HepG2 (cell line): Measurements from ENCODE around the gene HKDC1. TPM values are rescaled to one million over a fixed set of nuclear protein-coding genes. Genes with fewer than 3 reads are reported as not detected.

ENCODE experiments used
- ASH2L ChIP-seq: fragments of 300-600, 200-600 bp; sonication (generic); IDR thresholded peaks from 2 replicates; pipeline ENCODE4 v1.7.0; 2017; ENCODE audit warnings: low read depth, mild to moderate bottlenecking, moderate library complexity, mixed read lengths, low read length; ENCODE audit not compliant: insufficient read length
- CENPX ChIP-seq: sonication (generic); formaldehyde crosslinking; IDR thresholded peaks from 2 replicates; pipeline ENCODE4 v1.9.0; 2021; ENCODE audit warnings: mild to moderate bottlenecking, missing genetic modification reagents, moderate library complexity
- CREBL2 ChIP-seq: sonication (generic); formaldehyde crosslinking; IDR thresholded peaks from 2 replicates; pipeline ENCODE4 v1.8.1; 2023; ENCODE audit warnings: missing genetic modification reagents, mild to moderate bottlenecking, borderline replicate concordance
- ETV5 ChIP-seq: IDR thresholded peaks from 2 replicates; pipeline ENCODE4 v1.6.1; 2018; ENCODE audit warnings: missing biosample characterization, missing genetic modification reagents, inconsistent platforms, borderline replicate concordance
- IRX3 ChIP-seq: sonication (generic); formaldehyde crosslinking; IDR thresholded peaks from 2 replicates; pipeline ENCODE4 v1.8.1; 2023; ENCODE audit warnings: mild to moderate bottlenecking, low read depth, missing genetic modification reagents, borderline replicate concordance
- ISX ChIP-seq: sonication (generic); formaldehyde crosslinking; conservative IDR thresholded peaks from 2 replicates; pipeline ENCODE4 v1.5.0; 2020; ENCODE audit warnings: missing genetic modification reagents
- MBD4 ChIP-seq: IDR thresholded peaks from 2 replicates; pipeline ENCODE4 v1.6.1; 2012; ENCODE audit warnings: low read length, inconsistent platforms, borderline replicate concordance
- PLRG1 ChIP-seq: fragments of 450-650 bp; conservative IDR thresholded peaks from 2 replicates; pipeline ENCODE4 v1.6.1; 2016
- PPARG ChIP-seq: conservative IDR thresholded peaks from 2 replicates; pipeline ENCODE4 v1.6.1; 2016; ENCODE audit warnings: missing biosample characterization, missing genetic modification reagents
- RARA ChIP-seq: IDR thresholded peaks from 2 replicates; pipeline ENCODE4 v1.6.1; 2016; ENCODE audit warnings: missing genetic modification reagents, missing compliant biosample characterization
- RXRB ChIP-seq: IDR thresholded peaks from 2 replicates; pipeline ENCODE4 v1.6.1; 2016; ENCODE audit warnings: borderline replicate concordance, missing genetic modification reagents, missing compliant biosample characterization
- SYNCRIP ChIP-seq: fragments of 200-400 bp; formaldehyde crosslinking; IDR thresholded peaks from 2 replicates; pipeline ENCODE4 v1.6.1; 2018; ENCODE audit warnings: mild to moderate bottlenecking, low read depth, low read length; ENCODE audit not compliant: insufficient read depth
- ZMAT5 ChIP-seq: sonication (generic); formaldehyde crosslinking; IDR thresholded peaks from 2 replicates; pipeline ENCODE4 v1.5.0; 2020; ENCODE audit warnings: mild to moderate bottlenecking, low read depth, missing genetic modification reagents, borderline replicate concordance
- ZNF207 ChIP-seq: fragments of 450-650 bp; IDR thresholded peaks from 2 replicates; pipeline ENCODE4 v1.6.1; 2016; ENCODE audit warnings: antibody characterized with exemption, borderline replicate concordance
- ZNF3 ChIP-seq: IDR thresholded peaks from 2 replicates; pipeline ENCODE4 v1.7.0; 2017; ENCODE audit warnings: inconsistent platforms
- ZNF552 ChIP-seq: sonication (generic); formaldehyde crosslinking; IDR thresholded peaks from 2 replicates; pipeline ENCODE4 v1.9.0; 2022; ENCODE audit warnings: missing genetic modification reagents, mild to moderate bottlenecking, borderline replicate concordance
- polyA plus RNA-seq, 8 experiments: library from polyadenylated mRNA; depleted of rRNA in 3 of 8; stranded (reverse) in 7 of 8; unstranded in 1 of 8; fragments of >200 nt; fragmentation: Illumina TruSeq in 4 of 8; extraction: Trizol in 4 of 8; gene quantifications; 2 replicates each; pipeline versions ENCODE4 v1.2.1 to v1.2.3, GENCODE V29; 2011 to 2016; ENCODE audit warnings: low read depth in 4 of 8, missing spikeins in 1 of 8, mixed read lengths in 1 of 8; ENCODE audit not compliant: insufficient read depth in 1 of 8
- total RNA-seq, 5 experiments: library from RNA; depleted of rRNA; stranded (reverse); fragments of >200 nt; fragmentation: Illumina TruSeq; extraction: Trizol; gene quantifications; 2 replicates each; pipeline ENCODE4 v1.2.3, GENCODE V29; 2016; ENCODE audit warnings: low read depth in 1 of 5
- TF ChIP-seq, protein P1 (sequence below): IDR thresholded peaks from 2 replicates; pipeline ENCODE4 v1.6.1; 2016; ENCODE audit warnings: mild to moderate bottlenecking, missing biosample characterization, missing genetic modification reagents
- TF ChIP-seq, protein P2 (sequence below): sonication (generic); formaldehyde crosslinking; IDR thresholded peaks from 2 replicates; pipeline ENCODE4 v1.4.0; 2020; ENCODE audit warnings: missing genetic modification reagents, mild to moderate bottlenecking, borderline replicate concordance
- TF ChIP-seq, protein P3 (sequence below): sonication (generic); formaldehyde crosslinking; IDR thresholded peaks from one replicate; pipeline ENCODE4 v1.5.1; 2020; ENCODE audit warnings: mild to moderate bottlenecking, missing genetic modification reagents; ENCODE audit errors: not compliant biosample characterization

Gene HKDC1
- total and polyA plus RNA-seq, 2 of the 13 experiments (the other 11 are each of a cell fraction or from before 2014, with no cell fraction given) = 8.1 to 12.4 TPM

DNA sequence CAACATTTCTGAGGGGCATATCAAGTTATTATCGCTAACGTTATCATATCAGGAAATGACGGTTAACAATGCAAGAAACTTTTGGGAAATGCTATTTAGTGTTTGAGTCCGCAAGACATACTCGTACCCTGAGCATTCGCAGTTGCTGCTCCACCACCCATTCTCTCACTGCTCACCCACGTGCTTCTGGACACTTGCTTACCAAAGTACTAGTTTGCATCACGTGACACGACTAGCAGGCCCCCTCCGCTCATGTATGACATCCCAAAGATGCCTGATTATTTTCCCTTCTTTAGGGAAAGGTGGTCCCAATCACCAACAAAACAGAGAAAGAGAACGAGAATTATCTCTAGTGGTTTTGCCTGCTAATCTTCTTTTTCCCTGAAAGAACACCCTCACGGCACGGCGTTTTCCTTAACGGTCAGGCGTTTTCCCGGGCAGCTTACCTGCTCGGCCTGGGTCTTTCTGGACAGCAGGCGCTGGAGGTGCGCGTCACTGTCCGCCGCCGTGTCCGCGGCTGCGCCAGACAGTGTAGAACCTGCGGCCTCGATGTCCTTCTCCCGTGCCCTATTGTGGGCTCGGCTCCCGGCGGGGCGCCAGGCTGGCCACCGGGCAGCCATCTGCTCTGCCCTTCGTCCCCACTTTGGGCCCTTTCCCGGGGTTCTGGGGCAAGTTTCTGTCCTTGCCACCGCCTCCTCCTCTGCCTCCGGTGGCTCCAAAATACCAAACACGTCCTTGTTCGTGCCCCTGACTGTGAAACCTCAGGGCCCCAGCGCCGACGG is 40.2 kb upstream of the HKDC1 start, which contains the start of gene SUPV3L1 (continued):
- 0 out of 2 replicates have a peak, but pooled peaks have one; percentile 13 for TF ChIP-seq ETV5
- no peak for TF ChIP-seq ZNF3 (CRISPR knock-in tag)
- TF ChIP-seq PLRG1 = no peak
- TF ChIP-seq CREBL2 (CRISPR knock-in tag) = no peak; the same call in 1 of the 2 replicates
- TF ChIP-seq ZNF552 (CRISPR knock-in tag) = no peak
- peak; percentile 97 for TF ChIP-seq ASH2L
- TF ChIP-seq PPARG (CRISPR knock-in tag) = 0 out of 2 replicates have a peak, but pooled peaks have one; percentile 8
- TF ChIP-seq ZNF207 = 0 out of 2 replicates have a peak, but pooled peaks have one; percentile 73
- TF ChIP-seq ISX = 0 out of 2 replicates have a peak, but pooled peaks have one; percentile 71
- no peak for TF ChIP-seq SYNCRIP
- no peak for TF ChIP-seq MBD4
- TF ChIP-seq, protein P1, sequence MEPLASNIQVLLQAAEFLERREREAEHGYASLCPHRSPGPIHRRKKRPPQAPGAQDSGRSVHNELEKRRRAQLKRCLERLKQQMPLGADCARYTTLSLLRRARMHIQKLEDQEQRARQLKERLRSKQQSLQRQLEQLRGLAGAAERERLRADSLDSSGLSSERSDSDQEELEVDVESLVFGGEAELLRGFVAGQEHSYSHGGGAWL (CRISPR knock-in tag) = peak; percentile 76
- TF ChIP-seq, protein P2, sequence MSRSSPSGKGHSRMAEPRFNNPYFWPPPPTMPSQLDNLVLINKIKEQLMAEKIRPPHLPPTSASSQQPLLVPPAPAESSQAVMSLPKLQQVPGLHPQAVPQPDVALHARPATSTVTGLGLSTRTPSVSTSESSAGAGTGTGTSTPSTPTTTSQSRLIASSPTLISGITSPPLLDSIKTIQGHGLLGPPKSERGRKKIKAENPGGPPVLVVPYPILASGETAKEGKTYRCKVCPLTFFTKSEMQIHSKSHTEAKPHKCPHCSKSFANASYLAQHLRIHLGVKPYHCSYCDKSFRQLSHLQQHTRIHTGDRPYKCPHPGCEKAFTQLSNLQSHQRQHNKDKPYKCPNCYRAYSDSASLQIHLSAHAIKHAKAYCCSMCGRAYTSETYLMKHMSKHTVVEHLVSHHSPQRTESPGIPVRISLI (CRISPR knock-in tag) = no peak
- no peak for TF ChIP-seq RXRB (CRISPR knock-in tag)
- TF ChIP-seq, protein P3, sequence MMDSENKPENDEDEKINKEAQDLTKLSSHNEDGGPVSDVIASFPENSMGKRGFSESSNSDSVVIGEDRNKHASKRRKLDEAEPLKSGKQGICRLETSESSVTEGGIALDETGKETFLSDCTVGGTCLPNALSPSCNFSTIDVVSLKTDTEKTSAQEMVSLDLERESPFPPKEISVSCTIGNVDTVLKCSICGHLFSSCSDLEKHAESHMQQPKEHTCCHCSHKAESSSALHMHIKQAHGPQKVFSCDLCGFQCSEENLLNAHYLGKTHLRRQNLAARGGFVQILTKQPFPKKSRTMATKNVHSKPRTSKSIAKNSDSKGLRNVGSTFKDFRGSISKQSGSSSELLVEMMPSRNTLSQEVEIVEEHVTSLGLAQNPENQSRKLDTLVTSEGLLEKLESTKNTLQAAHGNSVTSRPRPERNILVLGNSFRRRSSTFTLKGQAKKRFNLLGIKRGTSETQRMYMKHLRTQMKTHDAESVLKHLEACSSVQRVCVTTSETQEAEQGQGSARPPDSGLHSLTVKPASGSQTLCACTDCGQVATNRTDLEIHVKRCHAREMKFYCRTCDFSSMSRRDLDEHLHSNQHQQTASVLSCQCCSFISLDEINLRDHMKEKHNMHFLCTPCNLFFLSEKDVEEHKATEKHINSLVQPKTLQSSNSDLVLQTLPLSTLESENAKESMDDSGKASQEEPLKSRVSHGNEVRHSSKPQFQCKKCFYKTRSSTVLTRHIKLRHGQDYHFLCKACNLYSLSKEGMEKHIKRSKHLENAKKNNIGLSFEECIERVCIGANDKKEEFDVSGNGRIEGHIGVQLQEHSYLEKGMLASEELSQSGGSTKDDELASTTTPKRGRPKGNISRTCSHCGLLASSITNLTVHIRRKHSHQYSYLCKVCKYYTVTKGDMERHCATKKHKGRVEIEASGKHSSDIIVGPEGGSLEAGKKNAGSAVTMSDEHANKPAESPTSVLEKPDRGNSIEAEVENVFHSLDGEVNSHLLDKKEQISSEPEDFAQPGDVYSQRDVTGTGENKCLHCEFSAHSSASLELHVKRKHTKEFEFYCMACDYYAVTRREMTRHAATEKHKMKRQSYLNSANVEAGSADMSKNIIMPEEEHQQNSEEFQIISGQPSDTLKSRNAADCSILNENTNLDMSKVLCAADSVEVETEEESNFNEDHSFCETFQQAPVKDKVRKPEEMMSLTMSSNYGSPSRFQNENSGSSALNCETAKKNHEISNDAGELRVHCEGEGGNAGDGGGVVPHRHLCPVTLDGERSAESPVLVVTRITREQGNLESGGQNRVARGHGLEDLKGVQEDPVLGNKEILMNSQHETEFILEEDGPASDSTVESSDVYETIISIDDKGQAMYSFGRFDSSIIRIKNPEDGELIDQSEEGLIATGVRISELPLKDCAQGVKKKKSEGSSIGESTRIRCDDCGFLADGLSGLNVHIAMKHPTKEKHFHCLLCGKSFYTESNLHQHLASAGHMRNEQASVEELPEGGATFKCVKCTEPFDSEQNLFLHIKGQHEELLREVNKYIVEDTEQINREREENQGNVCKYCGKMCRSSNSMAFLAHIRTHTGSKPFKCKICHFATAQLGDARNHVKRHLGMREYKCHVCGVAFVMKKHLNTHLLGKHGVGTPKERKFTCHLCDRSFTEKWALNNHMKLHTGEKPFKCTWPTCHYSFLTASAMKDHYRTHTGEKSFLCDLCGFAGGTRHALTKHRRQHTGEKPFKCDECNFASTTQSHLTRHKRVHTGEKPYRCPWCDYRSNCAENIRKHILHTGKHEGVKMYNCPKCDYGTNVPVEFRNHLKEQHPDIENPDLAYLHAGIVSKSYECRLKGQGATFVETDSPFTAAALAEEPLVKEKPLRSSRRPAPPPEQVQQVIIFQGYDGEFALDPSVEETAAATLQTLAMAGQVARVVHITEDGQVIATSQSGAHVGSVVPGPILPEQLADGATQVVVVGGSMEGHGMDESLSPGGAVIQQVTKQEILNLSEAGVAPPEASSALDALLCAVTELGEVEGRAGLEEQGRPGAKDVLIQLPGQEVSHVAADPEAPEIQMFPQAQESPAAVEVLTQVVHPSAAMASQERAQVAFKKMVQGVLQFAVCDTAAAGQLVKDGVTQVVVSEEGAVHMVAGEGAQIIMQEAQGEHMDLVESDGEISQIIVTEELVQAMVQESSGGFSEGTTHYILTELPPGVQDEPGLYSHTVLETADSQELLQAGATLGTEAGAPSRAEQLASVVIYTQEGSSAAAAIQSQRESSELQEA (CRISPR knock-in tag) = no peak
- no peak for TF ChIP-seq RARA (CRISPR knock-in tag)
- no peak for TF ChIP-seq ZMAT5
- no peak for TF ChIP-seq IRX3
- TF ChIP-seq CENPX = no peak
